Measurements from ENCODE around the gene PLEKHA6. TPM values are rescaled to one million over a fixed set of nuclear protein-coding genes. Genes with fewer than 3 reads are reported as not detected.

Gene PLEKHA6
- total and polyA plus RNA-seq, 3 donors from 2014 or later, result 5.9 to 14.7 (median 10.0) TPM

- no peak for DNase-seq
- no peak overlapping the region for H3K4me3 ChIP-seq
- no peaks in the 10 kb centered on the region for H3K27me3 ChIP-seq
- H3K27ac ChIP-seq, result no peak overlapping the region
- intact Hi-C loops (cut with DNase I; ENCODE audit: low total_unique reads), result no loop called here
- no peaks in the 10 kb centered on the region for H3K36me3 ChIP-seq (ENCODE audit: low read depth, missing control alignments)
- H3K9me3 ChIP-seq, result no peaks in the 10 kb centered on the region
- 77 to 91% methylated on average over 6 of the region's 6 CpGs for WGBS, 2 donors
- peaks cover 8% of the 10 kb centered on the region for H3K4me1 ChIP-seq
- no peak for TF ChIP-seq POLR2A (IDR thresholded peaks at IDR 0.05)
These were observed 107.6 kb downstream of the PLEKHA6 start for GRCh38 chr1:204251926-204252689.

GRCh38 chr1:204251286-204251685, 108.4 kb downstream of the PLEKHA6 start:
- Histone ChIP-seq H3K4me1 (peaks cover 4% of the 10 kb centered on the region), H3K27me3 (no peaks in the 10 kb centered on the region), H3K27ac (no peak overlapping the region), H3K9me3 (no peaks in the 10 kb centered on the region), H3K4me3 (no peak overlapping the region), H3K36me3 (ENCODE audit: low read depth, missing control alignments) (no peaks in the 10 kb centered on the region)
- intact Hi-C loops (cut with DNase I; ENCODE audit: low total_unique reads), result no loop called here
- TF ChIP-seq POLR2A (IDR thresholded peaks at IDR 0.05) (no peak), CTCF (IDR thresholded peaks at IDR 0.05) (no peak)
- WGBS, 2 donors, result 95% methylated on average over 3 to 7 of the region's 7 CpGs
- DNase-seq, result no peak

- H3K27ac ChIP-seq, result no peak overlapping the region
- TF ChIP-seq CTCF (IDR thresholded peaks at IDR 0.05) (no peak), POLR2A (IDR thresholded peaks at IDR 0.05) (no peak)
- intact Hi-C loops (cut with DNase I; ENCODE audit: low total_unique reads), result no loop called here
These were observed 109.2 kb downstream of the PLEKHA6 start for GRCh38 chr1:204250428-204251030.

GRCh38 chr1:204249736-204250427, 109.8 kb downstream of the PLEKHA6 start:
- no peak for DNase-seq
- intact Hi-C loops (cut with DNase I; ENCODE audit: low total_unique reads), result no loop called here
- H3K36me3 ChIP-seq (ENCODE audit: low read depth, missing control alignments), result no peaks in the 10 kb centered on the region
- no peaks in the 10 kb centered on the region for H3K27me3 ChIP-seq
- 78 to 85% methylated on average over 7 of the region's 7 CpGs for WGBS, 2 donors
- H3K9me3 ChIP-seq, result no peaks in the 10 kb centered on the region
- no peak overlapping the region for H3K4me3 ChIP-seq
- H3K27ac ChIP-seq, result no peak overlapping the region
- no peaks in the 10 kb centered on the region for H3K4me1 ChIP-seq
- TF ChIP-seq CTCF (IDR thresholded peaks at IDR 0.05), result no peak
- no peak for TF ChIP-seq POLR2A (IDR thresholded peaks at IDR 0.05)

More at GRCh38 chr1:204250428-204251030, 109.2 kb downstream of the PLEKHA6 start:
- no peaks in the 10 kb centered on the region for H3K27me3 ChIP-seq
- H3K4me3 ChIP-seq, result no peak overlapping the region
- no peaks in the 10 kb centered on the region for H3K36me3 ChIP-seq (ENCODE audit: low read depth, missing control alignments)
- 73 to 74% methylated on average over 12 of the region's 12 CpGs for WGBS, 2 donors
- DNase-seq, result no peak
- no peaks in the 10 kb centered on the region for H3K4me1 ChIP-seq
- no peaks in the 10 kb centered on the region for H3K9me3 ChIP-seq

GRCh38 chr1:204248954-204249353, 110.8 kb downstream of the PLEKHA6 start:
- Histone ChIP-seq H3K27me3 (no peaks in the 10 kb centered on the region), H3K27ac (no peak overlapping the region), H3K36me3 (ENCODE audit: low read depth, missing control alignments) (no peaks in the 10 kb centered on the region), H3K9me3 (no peaks in the 10 kb centered on the region), H3K4me1 (no peaks in the 10 kb centered on the region), H3K4me3 (no peak overlapping the region)
- intact Hi-C loops (cut with DNase I; ENCODE audit: low total_unique reads), result no loop called here
- no peak for TF ChIP-seq POLR2A (IDR thresholded peaks at IDR 0.05)
- TF ChIP-seq CTCF (IDR thresholded peaks at IDR 0.05), result no peak
- no peak for DNase-seq
- 95 to 97% methylated on average over 3 of the region's 3 CpGs for WGBS, 2 donors

All from testis (tissue), 3 donors.